ENCODE data around the gene ANKH.

DNA sequence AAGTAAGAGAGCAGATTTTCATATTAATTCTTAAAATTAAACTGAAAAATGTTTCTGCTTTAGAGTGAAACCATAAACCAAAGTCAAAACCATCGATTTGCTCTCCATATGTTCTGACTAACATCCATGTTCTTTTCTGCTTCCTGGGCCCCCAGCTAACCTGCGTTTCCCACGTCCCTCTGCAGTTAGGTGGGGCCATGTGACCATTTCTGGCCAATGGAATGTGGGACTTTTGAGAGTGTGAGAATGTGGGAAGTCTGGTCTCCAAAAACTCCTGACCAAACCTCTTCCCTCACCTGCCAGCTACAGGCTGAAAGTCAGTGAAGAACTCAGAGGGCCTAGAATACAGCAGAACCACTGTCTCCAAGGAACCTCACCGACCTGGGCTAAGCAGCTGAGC is 44.9 kb downstream of the ANKH start:
- TF ChIP-seq EZH2 (IDR thresholded peaks at IDR 0.05), result no peak
- no peak for TF ChIP-seq CTCF (IDR thresholded peaks at IDR 0.05)

All from neural progenitor cell (in vitro differentiated cells).